Measurements from ENCODE around the gene INKA2.
A peak's percentile ranks its signal among the peaks of the same experiment; 100 is the strongest.

DNA sequence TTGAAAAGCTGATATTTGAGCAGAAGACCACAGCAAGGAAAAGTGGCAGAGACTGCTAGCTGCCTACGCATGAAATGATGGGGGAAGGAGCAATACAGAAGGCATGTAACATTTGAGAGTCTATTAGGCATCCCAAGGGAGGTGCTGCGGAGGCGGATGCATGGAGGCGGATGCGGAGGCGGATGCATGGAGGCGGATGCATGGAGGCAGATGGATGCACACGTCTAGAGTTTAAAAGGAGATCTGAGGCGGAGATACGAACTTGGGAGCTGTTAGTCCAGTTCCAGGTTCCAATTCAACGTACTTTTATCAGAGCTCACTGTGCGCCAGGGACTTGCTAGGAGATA, 15.8 kb upstream of the INKA2 start:
- TF ChIP-seq DPF2 (IDR thresholded peaks at IDR 0.05) (no peak), CREM (IDR thresholded peaks at IDR 0.05; ENCODE audit: low read depth) (no peak), POLR2A (IDR thresholded peaks at IDR 0.05; ENCODE audit: low read depth, low read length) (no peak), EP300 (IDR thresholded peaks at IDR 0.05; ENCODE audit: borderline replicate concordance in 1 of 2, control insufficient read depth in 1 of 2, low read depth in 2 of 2, low read length in 2 of 2) (no peak), YY1 (IDR thresholded peaks at IDR 0.05; ENCODE audit: low read depth, low read length) (0 out of 2 replicates have a peak, but pooled peaks have one; percentile 7), RFX5 (IDR thresholded peaks at IDR 0.05; ENCODE audit: low read depth, low read length) (no peak), ESRRA (IDR thresholded peaks at IDR 0.05; ENCODE audit: low read length) (no peak), NR2C2 (IDR thresholded peaks at IDR 0.05; ENCODE audit: borderline replicate concordance, control insufficient read depth, insufficient read length, low read depth) (no peak), SUZ12 (IDR thresholded peaks at IDR 0.05; ENCODE audit: unreplicated experiment) (no peak)
- TF ChIP-seq, protein P1, sequence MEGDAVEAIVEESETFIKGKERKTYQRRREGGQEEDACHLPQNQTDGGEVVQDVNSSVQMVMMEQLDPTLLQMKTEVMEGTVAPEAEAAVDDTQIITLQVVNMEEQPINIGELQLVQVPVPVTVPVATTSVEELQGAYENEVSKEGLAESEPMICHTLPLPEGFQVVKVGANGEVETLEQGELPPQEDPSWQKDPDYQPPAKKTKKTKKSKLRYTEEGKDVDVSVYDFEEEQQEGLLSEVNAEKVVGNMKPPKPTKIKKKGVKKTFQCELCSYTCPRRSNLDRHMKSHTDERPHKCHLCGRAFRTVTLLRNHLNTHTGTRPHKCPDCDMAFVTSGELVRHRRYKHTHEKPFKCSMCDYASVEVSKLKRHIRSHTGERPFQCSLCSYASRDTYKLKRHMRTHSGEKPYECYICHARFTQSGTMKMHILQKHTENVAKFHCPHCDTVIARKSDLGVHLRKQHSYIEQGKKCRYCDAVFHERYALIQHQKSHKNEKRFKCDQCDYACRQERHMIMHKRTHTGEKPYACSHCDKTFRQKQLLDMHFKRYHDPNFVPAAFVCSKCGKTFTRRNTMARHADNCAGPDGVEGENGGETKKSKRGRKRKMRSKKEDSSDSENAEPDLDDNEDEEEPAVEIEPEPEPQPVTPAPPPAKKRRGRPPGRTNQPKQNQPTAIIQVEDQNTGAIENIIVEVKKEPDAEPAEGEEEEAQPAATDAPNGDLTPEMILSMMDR (IDR thresholded peaks at IDR 0.05 in 2 of 3, conservative IDR thresholded peaks at IDR 0.05 in 1 of 3; ENCODE audit: control insufficient read depth in 2 of 3, extremely low read depth in 1 of 3, insufficient read depth in 1 of 3, low read depth in 3 of 3, low read length in 3 of 3), result no peak
- TF ChIP-seq, protein P2, sequence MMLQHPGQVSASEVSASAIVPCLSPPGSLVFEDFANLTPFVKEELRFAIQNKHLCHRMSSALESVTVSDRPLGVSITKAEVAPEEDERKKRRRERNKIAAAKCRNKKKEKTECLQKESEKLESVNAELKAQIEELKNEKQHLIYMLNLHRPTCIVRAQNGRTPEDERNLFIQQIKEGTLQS (IDR thresholded peaks at IDR 0.05; ENCODE audit: borderline replicate concordance, extremely low read depth, low read depth, low read length), result no peak
